DMS79 (cell line): ENCODE data around the gene HIBADH.
A peak's percentile ranks its signal among the peaks of the same experiment; 100 is the strongest.

Experiments used
- DNase-seq: peaks from one replicate; lab custom pipeline; 2025; lab: John Stamatoyannopoulos, UW

HIBADH gene

DNA sequence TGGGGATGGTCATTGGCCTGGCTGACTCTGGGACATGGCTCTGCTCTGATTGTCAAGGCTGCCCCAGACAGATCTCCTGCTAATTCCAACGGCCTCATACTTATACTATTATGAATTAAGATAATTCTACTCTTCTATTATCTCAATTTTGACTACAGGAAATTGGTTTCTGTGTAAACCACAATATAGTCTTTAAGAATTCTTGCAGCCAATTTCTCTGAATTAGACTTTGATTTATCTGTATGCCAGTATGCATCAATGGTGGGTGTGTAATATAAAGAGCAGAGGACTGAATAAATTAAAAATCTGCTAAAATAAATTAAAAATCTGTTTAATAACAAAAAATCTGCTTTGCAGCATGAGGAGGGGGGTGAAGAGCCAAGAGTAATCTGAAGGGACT lies 27.0 kb downstream of the HIBADH start:
- no peak for DNase-seq

DNA sequence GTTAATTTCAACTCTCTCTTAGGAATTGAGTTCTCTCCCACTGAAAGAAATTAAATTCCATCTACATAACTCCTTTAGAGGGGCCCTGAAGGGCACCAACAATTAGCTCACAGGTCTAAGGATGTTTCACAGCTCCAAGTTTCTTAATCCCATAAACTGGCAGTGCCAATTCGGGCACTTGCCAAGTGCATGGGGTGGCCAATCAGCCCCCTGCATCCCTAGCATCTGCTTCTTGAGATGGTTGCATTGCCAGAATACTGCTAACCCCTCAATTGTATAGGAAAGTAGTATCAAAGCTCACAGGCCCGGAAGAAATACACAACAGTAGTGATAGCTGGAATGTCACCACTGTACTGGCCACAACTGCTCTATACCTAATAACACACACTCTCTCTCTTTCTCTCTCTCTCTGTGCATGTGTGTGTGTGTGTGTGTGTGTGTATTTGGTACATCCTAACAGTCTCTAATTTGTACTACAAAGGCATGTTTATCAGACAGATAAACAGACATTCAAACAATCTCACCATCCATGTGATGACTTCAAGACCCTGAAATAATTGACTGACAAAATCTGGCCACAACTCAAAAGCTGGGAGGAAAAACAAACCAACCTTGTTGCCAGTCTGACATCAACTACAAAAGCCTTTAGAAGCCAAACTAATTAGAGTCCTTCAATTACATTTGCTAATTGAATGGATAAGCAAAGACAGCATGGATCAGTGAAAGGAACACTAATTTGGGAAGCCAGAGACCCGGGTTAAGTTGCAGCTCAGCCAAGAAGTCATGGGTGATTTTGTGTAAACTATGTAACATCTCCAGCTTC lies 27.8 kb downstream of the HIBADH start:
- DNase-seq: peak; percentile 44

DNA sequence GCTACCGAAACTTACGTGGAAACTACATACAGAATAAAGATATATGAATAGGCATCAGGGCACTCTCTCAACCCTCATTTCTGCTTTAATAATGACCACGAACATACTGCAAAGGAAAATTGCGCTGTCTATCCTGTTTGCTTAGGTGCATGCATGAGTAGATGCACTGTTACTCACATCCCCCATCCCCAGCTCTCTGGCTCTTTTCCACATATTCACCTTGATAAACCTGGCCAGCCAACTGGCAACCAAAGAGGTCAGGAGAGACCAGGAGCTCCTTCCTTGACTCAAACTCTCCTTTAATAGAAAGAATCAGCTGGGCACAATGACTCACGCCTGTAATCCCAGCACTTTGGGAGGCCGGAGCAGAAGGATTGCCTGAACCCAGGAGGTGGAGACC lies 29.6 kb downstream of the HIBADH start:
- DNase-seq: no peak

DNA sequence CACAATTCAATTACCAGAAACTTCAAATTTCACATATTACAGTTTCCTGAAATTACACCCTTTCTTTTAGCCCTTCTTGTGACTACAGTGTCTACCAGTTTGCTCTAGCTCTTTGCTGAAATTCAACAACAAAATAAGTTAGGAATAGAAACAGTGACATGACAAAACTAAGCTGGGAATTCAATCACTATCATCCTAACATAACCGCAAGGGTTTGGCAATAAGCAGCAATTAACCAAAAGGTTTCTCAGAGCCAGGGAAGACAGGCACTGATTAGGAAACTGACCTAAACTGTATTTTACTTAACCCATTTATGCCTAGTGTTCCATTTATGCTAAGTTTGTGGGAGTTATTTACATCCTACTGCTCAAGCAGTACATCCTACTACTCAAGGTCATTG lies 31.3 kb downstream of the HIBADH start:
- DNase-seq: no peak

DNA sequence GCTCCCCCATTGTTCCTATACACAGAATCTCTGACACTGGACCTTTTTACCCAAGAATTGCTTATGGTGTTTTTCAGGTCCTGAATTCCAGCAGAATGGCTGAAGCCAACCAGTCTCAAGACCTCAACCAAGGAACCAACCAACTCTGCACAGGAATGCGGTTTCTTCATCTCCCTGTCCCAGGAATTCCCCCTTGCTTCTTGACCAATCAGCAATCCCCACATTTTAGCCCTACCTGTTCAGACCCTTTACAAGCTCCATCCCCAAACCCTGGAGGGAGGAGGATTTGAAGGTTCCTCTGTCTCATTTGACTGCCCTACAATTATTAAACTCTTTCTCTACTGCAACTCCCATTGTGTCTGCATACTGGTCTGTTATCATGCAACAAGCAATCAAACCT lies 35.5 kb downstream of the HIBADH start:
- DNase-seq: no peak

DNA sequence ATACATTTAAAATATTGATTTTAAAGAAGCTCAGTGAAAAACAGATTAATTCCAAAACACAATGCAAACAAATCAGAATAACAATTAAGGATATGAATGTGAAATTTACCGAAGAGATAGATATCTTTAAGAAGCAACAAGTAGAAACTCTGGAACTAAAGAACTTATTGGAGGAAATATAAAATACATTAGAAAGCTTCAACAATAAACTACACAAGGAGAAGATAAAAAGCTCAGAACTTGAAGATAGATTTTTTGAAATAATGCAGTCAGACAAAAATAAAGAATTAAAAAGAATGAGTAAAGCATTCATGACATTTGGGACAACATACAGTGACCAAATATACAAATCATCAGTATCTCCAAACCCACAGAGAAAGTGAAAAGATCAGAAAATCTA lies 43.2 kb downstream of the HIBADH start:
- DNase-seq: no peak

DNA sequence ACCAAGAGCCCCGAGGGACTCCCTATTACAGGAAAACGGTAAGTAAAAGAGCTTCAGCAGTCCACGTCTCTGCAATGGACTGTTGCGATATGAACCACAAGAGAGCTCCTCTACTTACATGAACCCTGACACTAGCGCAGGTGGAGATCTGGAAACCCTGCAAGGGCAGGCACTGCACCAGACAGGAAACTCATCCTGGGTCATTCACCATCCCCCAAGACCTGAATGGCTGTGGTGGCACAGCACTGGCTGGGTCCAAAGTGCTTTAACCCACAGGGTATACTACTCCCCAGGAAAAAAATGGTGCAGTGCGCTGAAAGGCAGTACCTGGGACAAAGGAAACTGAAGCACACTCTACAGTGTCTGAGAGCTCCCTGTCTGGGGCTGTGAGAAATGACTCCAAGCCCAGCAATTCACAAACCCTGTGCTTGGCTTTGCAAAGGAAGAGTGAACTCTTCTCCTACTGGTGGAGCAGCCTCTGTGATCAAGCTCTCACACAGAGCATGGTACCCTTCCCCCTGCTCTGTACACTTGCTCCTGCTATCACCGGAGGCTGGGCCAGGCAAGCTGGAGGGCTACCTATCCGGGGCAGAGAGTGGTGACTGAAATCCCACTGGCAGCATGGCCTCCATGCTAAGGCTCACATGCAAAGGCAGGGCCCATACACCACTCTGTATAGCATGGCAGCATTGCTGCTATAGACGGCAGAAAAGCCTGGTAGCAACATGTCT lies 44.9 kb downstream of the HIBADH start:
- DNase-seq: no peak

DNA sequence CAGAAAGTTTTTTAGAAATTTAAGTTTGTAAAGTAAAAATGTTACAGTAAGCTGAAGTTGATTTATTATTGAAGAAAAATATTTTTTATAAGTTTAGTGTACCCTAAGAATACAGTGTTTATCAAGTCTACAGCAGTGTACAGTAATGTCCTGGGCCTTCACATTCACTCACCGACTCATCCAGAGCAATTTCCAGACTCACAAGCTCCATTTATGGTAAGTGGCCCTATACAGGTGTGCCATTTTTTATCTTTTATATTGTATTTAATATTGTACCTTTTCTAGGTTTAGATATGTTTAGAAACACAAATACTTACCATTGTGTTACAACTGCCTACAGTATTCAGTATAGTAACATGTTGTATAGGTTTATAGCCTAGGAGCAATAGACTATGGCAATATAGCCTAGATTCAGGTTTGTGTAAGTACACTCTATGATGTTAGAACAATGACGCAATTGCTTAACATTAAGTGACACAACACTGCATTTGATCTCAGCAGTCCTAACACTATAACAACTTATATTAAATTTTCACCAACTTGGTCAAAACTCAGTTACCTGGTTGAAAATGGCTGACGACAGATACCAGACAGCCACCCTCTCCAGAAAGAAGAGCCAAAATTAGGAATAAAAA lies 45.7 kb downstream of the HIBADH start:
- no peak for DNase-seq

DNA sequence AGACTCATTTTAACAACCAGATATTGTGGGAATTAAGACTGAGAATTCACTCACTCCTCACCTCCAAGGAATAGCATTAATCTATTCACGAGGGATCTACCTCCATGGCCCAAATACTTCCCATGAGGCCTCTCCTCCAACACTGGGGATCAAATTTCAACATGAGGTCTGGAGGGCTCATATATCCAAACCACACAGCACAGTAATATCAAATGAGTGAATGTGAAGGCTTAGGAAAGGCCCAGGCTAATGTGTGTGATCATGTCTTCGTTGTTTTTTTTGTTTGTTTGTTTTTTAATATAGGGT lies 46.5 kb downstream of the HIBADH start:
- no peak for DNase-seq

DNA sequence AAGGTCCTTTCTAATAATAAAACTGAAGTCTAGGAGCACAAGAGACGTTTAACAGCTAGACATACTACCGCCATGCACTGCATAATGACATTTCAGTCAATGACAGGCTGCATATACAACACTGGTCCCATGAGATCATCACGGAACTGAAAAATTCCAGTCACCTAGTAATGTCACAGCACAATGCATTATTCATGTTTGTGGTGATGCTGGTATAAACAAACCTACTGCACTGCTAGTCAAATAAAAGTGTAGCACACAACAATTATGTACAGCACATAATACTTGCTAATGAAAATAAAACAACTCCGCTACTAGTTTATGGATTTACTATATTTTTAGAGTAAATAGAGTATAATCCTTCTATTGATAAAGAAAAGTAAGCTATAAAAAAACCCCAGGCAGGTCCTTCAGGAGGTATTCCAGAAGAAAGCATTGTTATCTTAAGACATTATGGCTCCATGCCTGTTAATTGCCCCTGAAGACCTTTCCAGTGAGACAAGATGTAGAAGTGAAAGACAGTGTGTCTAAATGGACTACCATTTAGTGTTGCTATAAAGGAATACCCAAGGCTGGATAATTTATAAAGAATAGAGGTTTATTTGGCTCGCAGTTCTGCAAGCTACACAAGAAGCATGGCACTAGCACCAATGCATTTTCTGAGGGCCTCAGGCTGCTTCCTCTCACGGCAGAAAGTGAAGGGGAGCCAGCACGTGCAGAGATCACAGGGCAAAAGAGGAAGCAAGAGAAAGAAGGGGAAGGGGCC lies 47.1 kb downstream of the HIBADH start:
- DNase-seq: no peak

DNA sequence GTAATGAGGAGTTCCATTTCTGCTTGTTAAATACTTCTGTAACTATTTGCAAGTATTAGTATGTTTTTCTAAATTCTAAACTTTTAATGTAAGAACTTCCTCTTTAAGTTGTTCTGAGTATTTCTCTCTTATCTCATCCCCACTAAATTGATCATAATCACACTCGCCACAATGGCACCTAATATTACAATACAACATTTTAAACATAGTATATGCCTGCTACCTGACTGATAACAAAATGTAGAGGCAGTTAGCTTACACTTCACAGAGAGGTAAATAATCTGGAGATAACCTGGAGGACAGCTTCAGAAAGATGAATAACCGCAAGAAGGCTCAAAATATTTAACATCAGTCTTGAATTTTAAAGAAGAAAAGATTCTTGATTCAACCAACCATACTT lies 48.6 kb downstream of the HIBADH start:
- no peak for DNase-seq

DNA sequence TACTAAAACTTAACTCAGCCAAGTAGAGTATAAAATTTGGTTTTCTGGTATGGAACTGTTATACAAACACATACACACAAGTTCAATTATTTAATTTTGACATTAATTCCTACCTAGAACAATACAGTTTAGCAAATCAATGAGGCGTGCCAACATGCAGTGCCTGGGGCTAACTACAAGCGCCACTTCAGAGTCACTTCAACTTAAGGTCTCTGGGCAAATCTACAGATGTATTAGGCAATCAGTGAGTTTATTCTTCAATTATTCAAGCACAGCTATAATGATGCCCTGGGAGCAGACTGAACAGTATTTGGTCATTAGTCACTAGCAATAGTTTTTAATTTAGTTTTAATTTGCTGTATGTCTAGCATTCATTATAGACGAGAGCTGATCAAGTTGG lies 51.6 kb downstream of the HIBADH start:
- peak; percentile 96 for DNase-seq

DNA sequence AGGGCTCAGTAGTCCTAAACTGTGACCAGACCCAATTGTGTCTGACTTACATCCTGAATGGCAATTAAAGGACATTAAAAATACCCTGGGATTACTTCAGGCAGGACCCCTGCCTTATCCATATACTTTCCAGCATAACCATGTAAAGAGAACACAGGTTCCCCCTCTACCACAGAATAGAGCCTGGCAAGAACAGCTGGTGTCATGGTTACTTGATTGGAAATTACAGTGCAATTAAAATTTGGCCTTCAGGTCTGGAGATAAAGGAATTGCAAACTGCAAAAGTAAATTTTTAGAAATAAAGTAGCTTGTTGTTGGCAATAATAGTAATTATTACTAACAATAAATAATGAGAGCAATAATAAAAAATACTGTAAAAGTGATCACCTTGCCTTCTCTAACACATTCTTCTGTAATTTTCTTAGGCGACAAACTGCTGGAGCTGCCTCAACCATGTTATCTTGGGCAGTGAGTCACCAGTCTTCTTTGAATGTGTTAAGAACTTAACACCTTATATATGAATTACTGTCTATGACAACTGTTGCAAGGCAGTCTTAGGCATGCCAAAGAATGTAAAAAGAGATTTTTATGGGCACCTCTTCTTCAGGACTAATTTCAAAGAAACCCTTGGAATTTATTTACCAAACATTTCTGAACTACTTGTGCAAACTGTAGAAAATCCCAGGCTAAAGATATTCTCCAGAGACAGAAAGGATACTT lies 53.7 kb downstream of the HIBADH start:
- no peak for DNase-seq

DNA sequence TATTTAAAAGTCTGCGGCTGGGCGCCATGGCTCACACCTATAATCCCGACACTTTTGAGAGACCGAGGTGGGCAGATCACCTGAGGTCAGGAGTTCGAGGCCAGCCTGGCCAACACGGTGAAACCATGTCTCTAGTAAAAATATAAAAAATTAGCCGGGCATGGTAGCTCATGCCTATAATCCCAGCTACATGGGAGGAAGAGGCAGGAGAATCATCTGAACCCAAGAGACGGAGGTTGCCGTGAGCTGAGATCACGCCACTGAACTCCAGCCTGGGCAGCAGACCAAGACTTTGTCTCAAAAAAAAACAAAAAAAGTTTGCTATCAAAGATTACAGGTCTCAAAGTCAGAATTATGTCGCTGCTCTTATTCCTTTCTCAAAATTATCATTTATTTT lies 55.5 kb downstream of the HIBADH start:
- DNase-seq: no peak

DNA sequence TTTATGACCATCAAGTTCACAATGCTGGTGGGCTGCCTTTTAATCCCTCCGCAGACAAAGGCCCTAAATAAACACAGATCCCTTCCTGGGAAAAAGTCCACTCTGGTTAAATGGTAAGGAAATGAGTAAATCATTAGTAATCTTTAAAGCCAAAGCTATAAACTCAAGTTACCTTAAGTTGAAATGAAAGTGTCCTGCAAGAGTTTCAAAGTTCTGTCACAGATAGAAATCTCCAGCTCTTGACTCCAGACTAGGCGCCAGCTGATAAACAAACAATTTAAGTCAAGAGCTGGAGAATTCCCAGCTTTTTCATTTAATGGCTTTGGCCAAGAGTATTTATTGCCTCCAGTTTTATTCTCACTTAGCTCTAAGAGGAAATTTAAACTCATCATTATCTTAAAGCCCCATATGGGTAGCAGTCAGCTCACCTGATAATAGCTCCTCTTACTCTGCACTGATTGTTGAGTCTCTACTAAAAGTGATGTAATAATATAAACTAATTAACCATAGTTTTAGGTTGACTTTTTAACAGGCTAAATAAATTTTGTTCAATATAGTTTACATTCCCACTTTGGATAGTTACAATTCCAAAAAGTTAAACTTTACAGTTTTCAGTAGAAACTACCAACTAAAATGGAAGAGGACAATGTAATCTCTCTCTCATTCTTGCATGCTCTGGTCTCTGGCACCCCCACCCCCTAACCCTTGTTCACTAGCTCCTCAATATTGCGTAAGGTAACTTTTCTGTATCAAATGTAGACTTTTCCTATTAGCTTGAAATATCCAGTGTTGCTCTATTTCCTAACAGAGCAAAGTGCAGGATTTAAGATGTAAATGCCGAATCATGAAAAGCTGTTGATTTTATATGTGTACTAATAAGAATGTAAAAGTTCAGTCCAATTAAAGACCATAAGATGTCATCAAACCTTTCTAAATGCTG lies 56.1 kb downstream of the HIBADH start:
- DNase-seq: peak; percentile 93

DNA sequence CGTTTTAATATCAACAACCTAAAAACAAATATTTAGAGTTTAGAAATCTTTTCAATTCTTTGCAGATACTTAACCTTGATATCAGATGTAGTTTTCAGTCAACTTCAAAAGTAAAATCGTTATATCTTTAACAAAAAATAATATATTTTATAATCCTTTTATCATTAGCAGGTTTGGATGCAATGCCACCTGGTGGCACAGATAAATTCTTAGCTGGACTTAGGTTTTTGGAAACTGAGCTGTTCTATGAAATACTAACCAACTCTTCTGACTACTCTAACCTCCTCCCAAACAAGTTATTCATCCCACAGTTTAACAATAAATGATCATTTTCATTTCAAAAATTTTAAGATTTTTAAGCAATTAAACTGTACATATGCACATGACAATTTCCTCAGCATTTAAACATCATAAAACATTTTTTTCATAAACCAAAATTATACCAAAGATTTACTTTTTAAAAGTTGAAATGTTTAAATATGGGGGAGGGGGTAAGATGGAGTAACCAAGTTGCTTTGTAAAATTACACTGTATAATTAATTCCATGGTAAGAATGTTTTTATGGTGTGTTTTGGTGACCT lies 56.9 kb downstream of the HIBADH start:
- peak; percentile 23 for DNase-seq

DNA sequence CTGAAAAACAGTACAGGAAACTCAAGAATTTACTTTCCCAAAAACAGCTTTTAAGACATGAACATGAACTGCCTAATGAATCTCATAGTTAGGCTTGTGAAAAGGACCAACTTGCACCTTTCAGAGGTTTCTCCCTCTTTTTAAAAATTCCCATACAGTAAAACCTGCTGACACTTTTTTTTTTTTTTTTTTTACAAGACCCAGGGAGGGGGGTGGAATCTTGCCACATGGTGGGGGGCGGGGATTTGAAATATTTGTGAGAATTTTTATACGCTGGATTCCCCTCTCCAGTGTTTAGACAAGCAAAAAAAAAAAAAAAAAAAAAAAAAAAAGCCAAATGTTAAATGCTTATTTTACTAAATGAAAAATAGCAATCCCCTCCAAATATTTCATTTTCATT lies 57.4 kb downstream of the HIBADH start:
- DNase-seq: no peak

DNA sequence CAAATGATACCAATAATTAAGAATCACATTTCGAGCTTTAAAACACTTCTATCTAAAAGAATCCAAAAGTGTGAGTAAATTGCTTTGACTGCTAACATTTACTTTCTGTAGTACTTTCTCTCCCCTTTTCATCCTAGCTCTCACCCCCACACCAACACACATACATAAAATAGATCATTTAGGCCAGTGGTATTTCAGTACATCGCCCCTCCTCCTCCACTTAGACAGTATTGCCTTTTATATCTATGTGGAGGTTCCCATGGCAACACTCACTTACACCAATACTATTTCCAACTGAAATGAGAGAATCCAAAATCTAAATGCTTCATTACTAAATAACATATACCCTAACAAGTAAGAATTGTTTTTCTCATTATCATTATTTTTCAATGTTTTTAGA lies 58.9 kb downstream of the HIBADH start:
- DNase-seq: no peak

DNA sequence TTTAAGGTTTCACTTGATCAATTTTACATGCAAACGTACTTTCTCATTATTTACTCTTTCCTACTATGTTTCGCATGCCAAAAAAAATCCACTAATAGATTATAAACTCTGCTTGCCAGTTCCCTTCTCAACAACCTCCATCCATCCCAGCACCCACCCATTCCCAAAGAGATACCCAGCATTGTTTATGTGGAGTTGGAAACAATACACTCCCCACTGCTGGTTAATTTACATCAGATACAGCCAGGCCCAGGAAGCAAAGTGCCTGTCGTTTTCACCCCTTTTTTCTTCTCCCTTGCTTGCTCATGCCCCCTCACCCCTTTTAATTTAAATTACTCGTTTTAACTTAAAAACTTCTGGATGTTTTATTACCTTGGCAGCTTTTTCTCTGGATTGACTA lies 59.9 kb downstream of the HIBADH start:
- DNase-seq: no peak

DNA sequence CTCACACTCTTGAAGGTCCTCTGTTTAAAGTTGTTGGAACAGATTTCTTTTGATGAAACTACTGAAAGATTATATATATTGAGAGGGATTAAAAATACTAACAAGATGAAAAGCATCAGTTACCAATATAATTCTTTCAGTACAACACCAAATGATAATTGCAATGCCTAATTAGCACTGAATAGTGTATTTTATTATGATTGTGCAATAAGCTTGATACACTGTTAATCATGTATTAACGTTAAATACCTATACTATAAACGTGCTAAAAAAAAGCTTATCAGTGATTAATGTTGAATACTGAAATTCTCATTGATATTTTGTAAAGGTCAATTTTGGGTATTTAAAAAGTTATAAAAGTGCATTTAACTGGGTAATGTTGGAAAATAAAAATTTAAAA lies 61.5 kb downstream of the HIBADH start:
- no peak for DNase-seq
